ENCODE results near the gene CIB4.

The CIB4 gene

GRCh38 chr2:26612522-26613240 lies 28.5 kb downstream of the CIB4 start:
- H3K27ac ChIP-seq: no peak overlapping the region
- TF ChIP-seq CTCF (conservative IDR thresholded peaks at IDR 0.05; ENCODE audit: low read depth): no peak
- ChIA-PET POLR2A (ENCODE audit: low non-redundant PET) (no interaction called here), CTCF (interaction anchor here (0.6 kb wide), 1 partner anchor 15 kb away, joined by 3 read pairs; no protein-coding TSS in a partner anchor)
- DNase-seq (ENCODE audit: low spot score): no peak

GRCh38 chr2:26612034-26612433 lies 29.1 kb downstream of the CIB4 start:
- CTCF ChIA-PET: no interaction called here
- no peak overlapping the region for H3K27ac ChIP-seq
- no peak for TF ChIP-seq CTCF (conservative IDR thresholded peaks at IDR 0.05; ENCODE audit: low read depth)
- no peak for DNase-seq (ENCODE audit: low spot score)
- POLR2A ChIA-PET (ENCODE audit: low non-redundant PET): no interaction called here

GRCh38 chr2:26610504-26611335 lies 30.4 kb downstream of the CIB4 start:
- POLR2A ChIA-PET (ENCODE audit: low non-redundant PET): no interaction called here
- no peak for TF ChIP-seq CTCF (conservative IDR thresholded peaks at IDR 0.05; ENCODE audit: low read depth)
- DNase-seq (ENCODE audit: low spot score): no peak
- H3K27ac ChIP-seq: no peak overlapping the region
- CTCF ChIA-PET: interaction anchor here (0.7 to 1.1 kb wide), 2 partner anchors 12 to 135 kb away, joined by 3 read pairs; no protein-coding TSS in a partner anchor

- ChIA-PET CTCF (interaction anchor here (1.1 kb wide), 1 partner anchor 136 kb away, joined by 3 read pairs; no protein-coding TSS in a partner anchor), POLR2A (ENCODE audit: low non-redundant PET) (no interaction called here)
- DNase-seq (ENCODE audit: low spot score): no peak
- H3K27ac ChIP-seq: no peak overlapping the region
- TF ChIP-seq CTCF (conservative IDR thresholded peaks at IDR 0.05; ENCODE audit: low read depth): no peak
Observed at GRCh38 chr2:26609839-26610277, 31.3 kb downstream of the CIB4 start.

- no peak overlapping the region for H3K27ac ChIP-seq
- CTCF ChIA-PET: no interaction called here
Observed at GRCh38 chr2:26609205-26609631, 31.9 kb downstream of the CIB4 start.

More at GRCh38 chr2:26609205-26609631, 31.9 kb downstream of the CIB4 start:
- TF ChIP-seq CTCF (conservative IDR thresholded peaks at IDR 0.05; ENCODE audit: low read depth): no peak
- POLR2A ChIA-PET (ENCODE audit: low non-redundant PET): no interaction called here
- DNase-seq (ENCODE audit: low spot score): no peak
